Adipocyte (in vitro differentiated cells): ENCODE data around the gene KIAA0825.

Source experiments
- DNase-seq: peaks from one replicate; pipeline ENCODE4 v3.0.0-alpha.2; 2015; ENCODE audit warnings: low read depth
- H3K27me3 ChIP-seq: replicated peaks from 2 replicates; pipeline ENCODE4 v1.7.0; 2013; ENCODE audit warnings: mild to moderate bottlenecking, low read length, moderate library complexity; ENCODE audit not compliant: control insufficient read depth, insufficient read depth
- H3K36me3 ChIP-seq: 2 replicates; pipeline ENCODE4 v1.7.0; 2013; ENCODE audit warnings: low read length, mild to moderate bottlenecking, moderate library complexity; ENCODE audit not compliant: control insufficient read depth, insufficient read depth, severe bottlenecking
- H3K4me1 ChIP-seq: 2 replicates; pipeline ENCODE4 v1.7.0; 2013; ENCODE audit warnings: mild to moderate bottlenecking, low read length, moderate library complexity; ENCODE audit not compliant: control insufficient read depth, insufficient read depth
- H3K4me3 ChIP-seq: 2 replicates; pipeline ENCODE4 v1.7.0; 2013; ENCODE audit warnings: mild to moderate bottlenecking, low read length, moderate library complexity
- H3K9ac ChIP-seq: 2 replicates; pipeline ENCODE4 v1.7.0; 2013; ENCODE audit warnings: mild to moderate bottlenecking, low read length, moderate library complexity
- H3K9me3 ChIP-seq: 2 replicates; pipeline ENCODE4 v1.7.0; 2013; ENCODE audit warnings: mild to moderate bottlenecking, low read length, moderate library complexity; ENCODE audit not compliant: control insufficient read depth

Gene KIAA0825

DNA sequence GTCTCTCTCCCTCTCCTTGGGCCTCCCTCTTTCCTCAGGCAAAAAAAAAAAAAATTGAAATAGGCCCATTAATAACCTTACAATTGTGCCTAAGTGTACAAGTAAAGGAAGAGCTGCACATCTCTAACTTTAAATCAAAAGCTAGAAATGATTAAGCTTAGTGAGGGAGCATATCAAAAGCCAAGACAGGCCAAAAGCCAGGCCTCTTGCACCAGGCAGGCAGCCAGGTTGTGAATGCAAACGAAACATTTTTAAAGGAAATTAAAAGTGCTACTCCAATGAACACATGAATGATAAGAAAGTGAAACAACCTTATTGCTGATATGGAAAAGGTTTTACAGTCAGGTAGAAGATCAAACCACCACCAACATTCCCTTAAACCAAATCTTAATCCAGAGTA, 383.4 kb downstream of the KIAA0825 start:
- no peaks in the 10 kb centered on the region for H3K36me3 ChIP-seq
- DNase-seq, result no peak
- H3K27me3 ChIP-seq, result no peaks in the 10 kb centered on the region
- peaks cover 14% of the 10 kb centered on the region for H3K9me3 ChIP-seq
- no peak overlapping the region for H3K4me3 ChIP-seq
- peaks cover 28% of the 10 kb centered on the region for H3K4me1 ChIP-seq
- H3K9ac ChIP-seq, result no peak overlapping the region

DNA sequence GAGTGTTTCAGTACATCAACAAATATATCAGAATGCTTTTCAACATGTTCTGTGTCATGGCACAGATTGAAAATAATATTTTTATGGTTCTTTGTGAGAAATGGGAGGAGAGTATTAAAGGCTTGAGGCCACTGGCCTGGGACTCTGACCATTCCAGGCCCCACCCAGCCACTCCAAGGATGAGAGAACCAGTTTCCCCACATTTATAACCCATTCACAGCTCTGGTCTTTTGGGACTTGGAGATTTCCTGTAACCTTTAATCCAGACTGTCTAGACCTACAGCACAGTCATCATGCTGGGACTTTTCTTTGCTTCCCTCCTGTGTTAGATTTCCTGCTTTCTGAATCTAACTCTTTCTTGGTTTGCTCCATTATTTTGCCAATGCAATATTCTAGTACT, 389.6 kb downstream of the KIAA0825 start:
- no peaks in the 10 kb centered on the region for H3K27me3 ChIP-seq
- H3K4me3 ChIP-seq, result peak overlapping the region; percentile 40
- H3K9me3 ChIP-seq, result no peaks in the 10 kb centered on the region
- no peak for DNase-seq
- H3K4me1 ChIP-seq, result peaks cover 37% of the 10 kb centered on the region
- no peaks in the 10 kb centered on the region for H3K36me3 ChIP-seq
- H3K9ac ChIP-seq, result peak overlapping the region; percentile 17

DNA sequence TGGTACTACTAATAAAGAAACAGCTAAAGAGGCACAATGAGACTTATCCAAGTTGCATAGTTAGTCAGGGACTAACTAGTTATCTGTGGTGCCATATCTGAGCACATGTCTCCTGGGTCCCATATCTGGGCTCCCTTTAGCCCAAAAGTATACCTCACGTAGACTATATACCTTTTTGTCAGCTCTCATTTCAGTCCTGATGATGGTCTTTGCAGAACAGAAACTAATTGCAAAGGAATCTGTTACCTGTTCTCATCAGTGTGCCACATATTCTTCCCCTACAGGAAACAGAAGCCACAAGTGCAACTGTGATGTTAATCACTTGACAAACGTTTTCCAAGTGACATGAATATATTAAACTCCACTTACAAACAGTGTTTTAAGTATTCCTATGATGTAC, 395.2 kb downstream of the KIAA0825 start:
- Histone ChIP-seq H3K9me3 (no peaks in the 10 kb centered on the region), H3K4me3 (no peak overlapping the region), H3K27me3 (no peaks in the 10 kb centered on the region), H3K36me3 (no peaks in the 10 kb centered on the region), H3K9ac (no peak overlapping the region), H3K4me1 (peaks cover 4% of the 10 kb centered on the region)
- DNase-seq, result no peak

DNA sequence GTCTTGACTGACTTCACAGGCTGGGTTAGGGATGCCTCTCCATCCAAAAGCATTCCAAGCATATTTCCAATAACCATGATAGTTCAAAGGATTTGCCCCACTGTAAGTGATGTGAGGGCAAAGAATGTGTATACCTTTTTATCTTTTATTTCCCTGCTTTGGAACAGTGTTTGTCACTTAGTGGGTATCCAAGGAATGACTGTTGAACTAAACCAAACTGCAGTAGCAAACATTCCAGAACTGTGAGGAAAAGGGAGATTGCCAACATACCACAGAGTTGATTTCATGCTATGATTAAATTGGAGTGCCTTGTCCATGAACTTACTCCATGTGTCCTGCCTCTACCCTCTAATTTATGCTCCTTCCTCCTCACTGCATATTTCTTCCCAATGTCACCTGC, 400.0 kb downstream of the KIAA0825 start:
- Histone ChIP-seq H3K27me3 (no peaks in the 10 kb centered on the region), H3K4me3 (no peak overlapping the region), H3K36me3 (no peaks in the 10 kb centered on the region), H3K4me1 (peaks cover 14% of the 10 kb centered on the region), H3K9me3 (no peaks in the 10 kb centered on the region), H3K9ac (peak overlapping the region; percentile 13)
- DNase-seq, result peak; percentile 79

DNA sequence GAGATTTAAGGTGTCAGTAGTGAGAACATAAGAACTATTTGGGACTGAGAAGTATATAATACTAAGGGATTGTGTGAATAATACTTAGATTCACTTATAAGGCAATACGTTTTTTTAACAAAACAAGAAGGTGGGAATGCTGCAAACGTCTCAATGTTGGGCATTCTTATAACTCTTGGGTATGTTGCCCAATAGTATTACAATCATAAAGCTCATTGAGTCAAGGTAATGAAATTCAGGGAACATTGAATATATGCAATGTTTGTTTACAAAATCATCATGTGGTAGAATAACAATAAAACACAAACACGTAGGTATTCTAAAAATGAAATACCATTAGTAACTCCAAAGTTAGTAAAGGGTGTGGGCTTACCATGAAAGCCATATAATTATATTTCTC, 400.7 kb downstream of the KIAA0825 start:
- Histone ChIP-seq H3K36me3 (no peaks in the 10 kb centered on the region), H3K27me3 (no peaks in the 10 kb centered on the region), H3K4me1 (peaks cover 14% of the 10 kb centered on the region), H3K9me3 (no peaks in the 10 kb centered on the region), H3K4me3 (no peak overlapping the region), H3K9ac (peak overlapping the region; percentile 13)
- peak; percentile 22 for DNase-seq

DNA sequence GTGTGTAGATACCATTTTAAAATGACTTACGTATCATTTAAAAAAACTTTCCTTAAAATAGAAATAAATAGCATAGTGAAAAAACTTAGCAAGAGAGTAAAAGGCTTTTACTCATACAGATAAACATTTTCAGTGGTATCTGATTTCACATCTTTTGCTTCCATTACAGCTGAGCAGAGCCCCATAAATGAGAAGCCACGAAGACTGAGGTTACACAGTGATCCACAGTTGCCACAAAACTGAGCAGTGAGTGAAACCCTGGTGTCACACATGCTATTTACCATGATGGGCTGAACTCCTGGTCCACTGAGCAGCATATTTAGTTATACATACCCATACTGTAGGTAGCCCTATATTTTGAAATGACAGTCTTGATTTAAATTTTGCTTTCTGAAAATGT, 401.2 kb downstream of the KIAA0825 start:
- no peaks in the 10 kb centered on the region for H3K36me3 ChIP-seq
- H3K9ac ChIP-seq, result no peak overlapping the region
- no peak overlapping the region for H3K4me3 ChIP-seq
- H3K9me3 ChIP-seq, result no peaks in the 10 kb centered on the region
- DNase-seq, result peak; percentile 12
- no peaks in the 10 kb centered on the region for H3K27me3 ChIP-seq
- H3K4me1 ChIP-seq, result peaks cover 14% of the 10 kb centered on the region

DNA sequence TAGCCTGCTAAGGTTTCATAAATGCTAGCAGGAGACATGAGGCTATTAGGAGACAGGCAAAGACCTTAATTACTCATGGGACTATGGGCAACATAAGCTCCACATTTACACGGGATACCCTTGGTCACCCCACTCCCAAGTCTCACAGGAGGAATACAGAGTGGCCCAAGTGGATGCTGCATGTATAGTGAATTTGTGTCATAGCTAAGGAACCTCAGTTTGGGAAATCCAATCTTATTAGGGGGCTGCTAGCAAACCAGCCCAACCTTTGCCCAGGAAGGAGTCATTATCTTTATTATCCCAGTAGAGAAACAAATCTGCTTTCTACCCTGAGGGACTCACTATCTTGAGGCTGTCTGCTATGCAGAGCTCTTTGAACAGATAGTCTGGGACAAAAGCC, 405.9 kb downstream of the KIAA0825 start:
- no peak overlapping the region for H3K9ac ChIP-seq

DNA sequence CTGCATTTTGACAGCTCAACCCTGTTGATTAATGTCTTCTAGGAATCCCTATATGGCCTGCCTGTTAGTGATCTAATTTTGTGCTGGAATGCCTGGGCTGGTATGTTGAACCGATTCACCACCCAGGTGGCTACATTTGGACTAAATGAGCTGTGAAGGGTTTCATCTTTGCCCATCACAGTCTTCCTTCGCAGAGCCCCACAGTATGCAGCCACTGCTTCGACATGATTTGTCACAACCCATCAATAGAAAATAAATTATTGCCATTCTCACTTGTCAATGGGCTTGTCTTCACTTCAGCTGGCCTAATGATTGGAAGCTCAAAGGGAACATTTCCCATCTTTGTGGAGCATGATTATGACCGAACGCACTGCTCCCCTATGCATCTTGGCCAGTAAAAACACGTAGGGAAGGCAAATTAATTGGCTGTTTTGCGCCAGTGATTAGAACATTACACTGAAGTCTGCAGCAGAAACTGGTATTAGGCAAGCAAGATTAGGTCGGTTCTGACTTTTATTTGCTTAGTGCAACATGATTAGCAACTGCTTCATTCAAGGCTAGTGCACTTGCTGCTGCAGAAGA, 408.5 kb downstream of the KIAA0825 start:
- H3K4me3 ChIP-seq, result no peak overlapping the region
- no peaks in the 10 kb centered on the region for H3K4me1 ChIP-seq
- H3K9me3 ChIP-seq, result no peaks in the 10 kb centered on the region
- no peaks in the 10 kb centered on the region for H3K27me3 ChIP-seq
- no peaks in the 10 kb centered on the region for H3K36me3 ChIP-seq
- no peak for DNase-seq
- H3K9ac ChIP-seq, result no peak overlapping the region

More for the DNA sequence above, 405.9 kb downstream of the KIAA0825 start:
- Histone ChIP-seq H3K9me3 (no peaks in the 10 kb centered on the region), H3K36me3 (no peaks in the 10 kb centered on the region), H3K4me3 (no peak overlapping the region), H3K27me3 (no peaks in the 10 kb centered on the region), H3K4me1 (peaks cover 2% of the 10 kb centered on the region)
- DNase-seq, result no peak

DNA sequence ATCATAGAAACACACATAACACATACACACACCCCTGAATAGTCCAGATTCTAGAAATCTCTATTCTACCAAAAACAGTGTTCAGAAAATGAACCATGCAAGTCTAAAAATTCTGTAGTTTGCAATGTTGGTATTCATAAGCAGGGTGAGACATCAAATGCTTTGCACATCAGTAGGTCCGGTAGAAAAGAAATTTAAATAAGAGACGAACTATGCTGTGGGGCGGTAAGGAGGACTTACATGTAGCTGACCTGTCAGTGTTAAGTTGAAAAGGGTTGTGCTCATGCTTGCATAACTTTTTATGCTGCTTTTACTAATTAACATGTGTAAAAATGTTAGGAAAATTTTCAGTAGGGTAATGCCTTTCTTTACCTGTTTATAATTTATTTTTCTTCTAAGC, 409.1 kb downstream of the KIAA0825 start:
- Histone ChIP-seq H3K4me3 (no peak overlapping the region), H3K4me1 (no peaks in the 10 kb centered on the region), H3K36me3 (no peaks in the 10 kb centered on the region), H3K27me3 (no peaks in the 10 kb centered on the region), H3K9me3 (no peaks in the 10 kb centered on the region), H3K9ac (no peak overlapping the region)
- DNase-seq, result no peak

DNA sequence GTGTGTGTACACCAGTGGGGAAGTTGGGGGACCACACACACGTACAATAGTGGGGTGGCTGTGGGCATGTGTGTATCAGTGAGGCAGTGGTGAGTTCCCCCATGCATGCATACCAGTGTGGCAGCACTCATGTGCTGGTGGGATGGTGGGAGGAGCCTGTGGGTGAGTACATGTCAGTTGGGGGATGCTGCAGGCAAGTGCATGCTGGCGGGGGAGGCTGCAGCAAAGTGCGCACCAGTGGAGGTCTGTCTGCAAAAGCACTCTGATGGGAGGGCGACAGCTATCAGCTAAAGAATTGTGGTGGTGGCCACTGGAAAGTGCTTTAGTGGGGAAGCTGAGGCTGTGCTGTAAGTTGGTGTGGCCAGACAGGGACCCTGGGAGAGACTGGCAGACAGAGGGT, 418.8 kb downstream of the KIAA0825 start:
- Histone ChIP-seq H3K9me3 (no peaks in the 10 kb centered on the region), H3K4me1 (no peaks in the 10 kb centered on the region), H3K4me3 (no peak overlapping the region), H3K9ac (no peak overlapping the region), H3K27me3 (no peaks in the 10 kb centered on the region), H3K36me3 (no peaks in the 10 kb centered on the region)
- no peak for DNase-seq

DNA sequence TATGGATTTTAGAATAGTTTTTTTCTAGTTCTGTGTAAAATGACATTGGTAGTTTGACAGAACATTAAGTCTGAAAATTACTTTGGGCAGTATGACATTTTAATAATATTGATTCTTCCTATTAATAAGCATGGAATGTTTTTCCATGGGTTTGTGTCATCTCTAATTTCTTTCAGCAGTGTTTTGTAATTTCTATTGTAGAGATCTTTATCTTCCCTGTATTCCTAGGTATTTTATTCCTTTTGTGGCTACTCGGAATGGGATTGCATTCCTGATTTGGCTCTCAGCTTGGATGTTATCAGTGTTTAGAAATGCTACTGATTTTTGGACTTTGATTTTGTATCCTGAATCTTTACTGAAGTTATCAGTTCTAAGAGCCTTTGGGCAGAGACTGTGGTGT, 420.4 kb downstream of the KIAA0825 start:
- no peak overlapping the region for H3K9ac ChIP-seq
- no peak overlapping the region for H3K4me3 ChIP-seq
- H3K27me3 ChIP-seq, result no peaks in the 10 kb centered on the region
- H3K4me1 ChIP-seq, result no peaks in the 10 kb centered on the region
- DNase-seq, result no peak
- no peaks in the 10 kb centered on the region for H3K9me3 ChIP-seq
- no peaks in the 10 kb centered on the region for H3K36me3 ChIP-seq

DNA sequence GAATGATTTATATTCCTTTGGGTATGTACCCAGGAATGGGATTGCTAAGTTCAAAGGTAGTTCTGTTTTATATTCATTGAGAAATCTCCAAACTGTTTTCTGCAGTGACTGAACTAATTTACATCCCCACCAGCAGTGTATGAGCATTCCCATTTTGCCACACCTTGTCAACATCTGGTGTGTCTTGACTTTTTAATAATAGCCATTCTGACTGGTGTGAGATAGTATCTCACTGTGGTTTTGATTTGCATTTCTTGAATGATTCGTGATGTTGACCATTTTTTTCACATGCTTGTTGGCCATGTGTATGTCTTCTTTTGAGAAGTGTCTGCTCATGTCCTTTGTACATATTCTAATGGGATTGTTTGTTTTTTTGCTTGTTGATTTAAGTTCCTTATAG, 421.5 kb downstream of the KIAA0825 start:
- H3K4me3 ChIP-seq, result no peak overlapping the region
- no peaks in the 10 kb centered on the region for H3K27me3 ChIP-seq
- H3K36me3 ChIP-seq, result no peaks in the 10 kb centered on the region
- DNase-seq, result no peak
- no peaks in the 10 kb centered on the region for H3K4me1 ChIP-seq
- H3K9me3 ChIP-seq, result no peaks in the 10 kb centered on the region
- H3K9ac ChIP-seq, result no peak overlapping the region
